DMS79 treated with DMSO at 0.1 percent for 48 hours (cell line): Measurements from ENCODE around the gene TMEM44.
A peak's percentile ranks its signal among the peaks of the same experiment; 100 is the strongest.
"Not testable (repeated sequence)": the region's sequence is repeated elsewhere in the genome, so short reads cannot be mapped to it uniquely, and the experiment has no call there.

ENCODE experiments used
- DNase-seq: peaks from one replicate; lab custom pipeline; 2025; lab: John Stamatoyannopoulos, UW

TMEM44 gene

GRCh38 chr3:194610689-194611088 is 22.5 kb downstream of the TMEM44 start:
- no peak for DNase-seq

DNA sequence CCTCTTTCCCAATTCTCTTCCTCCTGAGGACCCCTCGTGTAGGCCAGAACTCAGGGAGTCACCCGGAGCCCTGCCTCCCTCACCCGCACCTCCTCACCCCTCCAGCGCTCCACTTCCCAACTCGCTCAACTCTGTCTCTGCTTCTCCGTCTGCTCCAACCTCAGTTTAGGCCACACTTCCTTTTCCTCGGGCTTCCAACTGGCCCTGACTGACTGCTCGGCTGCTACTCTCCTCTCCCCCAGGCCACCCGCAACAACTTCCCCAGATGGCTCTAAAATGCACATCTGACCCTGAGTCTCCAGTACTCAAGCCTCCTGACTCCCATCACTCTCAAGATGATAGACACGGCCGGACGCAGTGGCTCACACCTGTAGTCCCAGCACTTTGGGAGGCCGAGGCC is 23.6 kb downstream of the TMEM44 start:
- DNase-seq, result no peak

DNA sequence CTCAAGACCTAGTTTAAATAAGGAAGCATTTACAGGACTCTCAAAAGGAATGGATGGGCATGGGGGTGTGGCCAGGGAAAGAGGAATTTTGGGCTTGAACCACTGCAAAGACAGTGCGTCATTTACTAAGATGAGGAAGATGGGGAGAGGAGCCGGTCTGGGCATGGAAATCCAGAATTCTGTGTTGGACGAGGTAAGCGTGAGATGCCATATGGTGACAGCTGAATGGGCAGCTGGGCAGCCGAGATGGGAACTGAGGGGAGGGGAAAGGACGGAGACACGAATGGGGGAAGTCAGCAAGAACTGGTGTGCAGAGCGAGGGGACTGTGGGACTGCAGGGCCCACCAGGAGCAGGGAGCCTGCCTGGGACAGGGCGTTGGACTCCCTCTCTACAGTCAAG is 24.2 kb downstream of the TMEM44 start:
- DNase-seq, result no peak

DNA sequence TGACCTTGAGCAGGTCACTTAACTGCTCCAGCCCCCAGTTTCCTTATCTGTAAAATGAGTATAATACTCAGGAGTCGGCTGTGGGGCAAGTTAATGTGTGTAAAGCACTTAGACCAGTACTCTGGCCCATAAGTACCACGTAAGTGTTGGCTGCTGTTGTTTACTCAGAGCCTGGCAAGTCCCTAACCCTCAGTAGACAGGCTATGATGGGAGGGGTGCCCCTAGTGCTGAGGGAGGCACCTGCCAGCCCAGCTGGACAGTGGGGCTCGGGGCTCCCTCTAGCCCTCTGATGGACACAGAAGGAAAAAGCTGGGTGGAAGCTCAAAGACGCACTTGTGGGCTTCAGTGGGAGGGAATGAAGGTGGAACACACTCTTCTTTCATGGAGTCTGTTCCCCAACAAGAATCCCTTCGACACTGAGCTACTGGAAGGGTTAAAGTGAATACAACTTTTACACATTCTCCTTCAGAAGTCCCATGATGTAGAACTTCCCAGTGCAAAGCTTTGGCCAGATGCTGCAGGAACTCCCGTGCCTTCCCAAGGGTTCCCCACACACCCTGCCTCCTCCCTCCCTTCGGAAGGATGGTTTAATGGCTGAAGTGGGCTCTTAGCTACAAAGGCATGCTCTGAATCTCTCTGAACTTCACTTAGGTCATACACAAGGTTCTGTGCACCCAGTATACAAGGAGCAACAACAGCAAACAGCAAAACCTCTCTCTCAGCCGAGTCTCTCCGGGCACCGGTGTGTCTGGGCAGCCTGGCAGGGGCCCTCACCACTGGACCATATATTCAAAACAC is 25.4 kb downstream of the TMEM44 start:
- peak; percentile 35 for DNase-seq

DNA sequence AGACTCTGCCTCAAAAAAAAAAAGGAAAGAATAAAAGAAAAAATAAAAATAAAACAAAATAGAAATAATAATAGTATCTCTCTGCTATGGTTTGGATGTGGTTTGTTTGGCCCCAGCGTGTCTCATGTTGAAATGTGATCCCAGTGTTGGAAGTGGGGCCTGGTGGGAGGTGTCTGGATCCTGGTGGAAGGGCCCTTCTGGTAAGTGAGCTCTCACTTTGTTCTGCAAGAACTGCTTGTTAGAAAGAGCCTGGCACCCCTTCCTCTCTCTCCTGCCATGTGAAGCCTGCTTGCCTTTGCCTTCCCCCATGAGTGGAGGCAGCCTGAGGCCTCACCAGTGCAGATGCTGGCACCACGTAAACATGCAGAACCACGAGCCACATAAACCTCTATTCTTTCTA is 26.3 kb downstream of the TMEM44 start:
- DNase-seq, result no peak

DNA sequence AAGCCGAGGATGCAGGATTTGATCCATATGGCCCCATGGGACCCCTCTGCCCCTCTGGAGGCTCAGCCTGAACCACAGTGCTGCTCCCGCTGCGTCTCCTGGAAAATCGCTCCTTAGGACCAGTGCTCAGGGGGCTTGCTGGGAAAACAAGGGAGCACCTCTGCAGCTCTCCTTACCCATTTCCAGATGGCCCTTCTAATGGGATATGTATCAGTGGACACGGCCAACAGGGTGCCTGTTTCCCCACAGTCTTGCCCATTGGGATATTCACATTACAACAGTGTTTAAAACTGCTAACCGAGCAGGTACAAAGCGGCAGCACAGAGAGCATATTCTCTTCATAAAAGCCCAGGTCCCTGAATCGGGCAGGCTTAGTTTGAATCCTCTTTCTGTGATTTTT is 27.1 kb downstream of the TMEM44 start:
- DNase-seq, result no peak

GRCh38 chr3:194605314-194605713 is 27.9 kb downstream of the TMEM44 start:
- not testable (repeated sequence) for DNase-seq

GRCh38 chr3:194604837-194605236 is 28.4 kb downstream of the TMEM44 start:
- no peak for DNase-seq

- no peak for DNase-seq
Observed at GRCh38 chr3:194604126-194604525, 29.1 kb downstream of the TMEM44 start.

DNA sequence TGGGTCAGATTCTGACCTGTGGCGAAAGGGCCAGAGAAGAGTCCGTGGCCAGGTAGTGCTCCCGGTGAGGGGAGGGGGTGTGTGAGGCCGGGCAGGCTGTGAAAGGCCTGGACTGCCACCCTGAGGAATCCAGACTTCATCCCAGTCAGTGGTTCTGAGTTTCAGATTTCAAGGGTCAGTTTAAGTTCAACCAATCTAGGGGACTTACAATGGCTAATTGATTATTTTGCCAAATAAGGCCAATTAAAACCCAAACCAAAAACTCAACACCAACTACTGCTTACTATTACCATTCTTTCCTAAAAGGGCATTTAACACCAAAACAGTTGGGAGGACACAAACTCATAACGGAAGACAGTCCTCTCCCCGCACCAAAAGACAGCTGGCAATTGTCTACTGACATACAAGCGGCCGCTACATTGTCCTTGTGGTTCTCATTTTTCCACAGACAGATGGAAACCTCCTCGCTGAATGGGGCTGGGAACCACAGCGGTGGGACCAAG is 30.5 kb downstream of the TMEM44 start:
- DNase-seq, result no peak

- no peak for DNase-seq
Observed at GRCh38 chr3:194598771-194599557, 34.3 kb downstream of the TMEM44 start.

DNA sequence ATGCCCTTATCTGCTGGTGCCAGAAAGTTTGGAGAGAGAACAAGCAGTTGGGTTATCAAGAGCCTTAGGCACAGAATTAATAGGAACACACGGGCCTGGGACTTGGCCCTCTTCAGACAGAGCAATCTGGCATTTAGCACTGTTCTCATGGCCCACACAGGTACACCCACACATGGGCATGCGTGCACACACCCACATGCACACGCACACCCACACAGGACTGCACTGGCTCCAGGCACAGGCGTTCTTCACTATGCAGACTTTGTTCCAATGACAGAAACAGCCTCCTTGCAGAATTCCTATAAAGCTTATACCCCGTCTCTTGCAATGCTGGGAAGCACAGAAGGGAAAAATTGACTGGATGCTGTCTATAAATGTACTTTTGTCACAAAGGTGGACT is 36.3 kb downstream of the TMEM44 start:
- DNase-seq, result no peak

GRCh38 chr3:194592798-194593752 is 40.1 kb downstream of the TMEM44 start:
- DNase-seq, result peak; percentile 88

DNA sequence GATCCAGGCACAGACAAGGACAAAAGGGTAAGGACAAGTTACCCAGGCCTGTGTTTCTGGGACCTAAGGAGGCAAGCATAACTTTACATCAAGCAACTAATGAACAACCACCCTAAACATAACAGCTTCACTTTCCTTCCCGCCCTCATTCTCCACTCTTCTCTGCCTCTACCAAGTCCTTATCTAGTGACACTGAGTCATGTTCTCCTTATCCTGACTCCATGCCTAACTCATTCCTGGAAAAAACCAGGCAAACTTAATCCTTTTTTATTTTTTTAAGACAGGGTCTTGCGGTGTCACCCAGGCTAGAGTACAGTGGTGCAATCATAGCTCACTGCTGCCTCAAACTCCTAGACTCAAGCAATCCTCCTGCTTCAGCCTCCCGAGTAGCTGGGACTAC is 44.5 kb downstream of the TMEM44 start:
- no peak for DNase-seq

GRCh38 chr3:194588236-194588635 is 45.0 kb downstream of the TMEM44 start:
- DNase-seq, result no peak

GRCh38 chr3:194587438-194587931 is 45.7 kb downstream of the TMEM44 start:
- DNase-seq, result no peak

DNA sequence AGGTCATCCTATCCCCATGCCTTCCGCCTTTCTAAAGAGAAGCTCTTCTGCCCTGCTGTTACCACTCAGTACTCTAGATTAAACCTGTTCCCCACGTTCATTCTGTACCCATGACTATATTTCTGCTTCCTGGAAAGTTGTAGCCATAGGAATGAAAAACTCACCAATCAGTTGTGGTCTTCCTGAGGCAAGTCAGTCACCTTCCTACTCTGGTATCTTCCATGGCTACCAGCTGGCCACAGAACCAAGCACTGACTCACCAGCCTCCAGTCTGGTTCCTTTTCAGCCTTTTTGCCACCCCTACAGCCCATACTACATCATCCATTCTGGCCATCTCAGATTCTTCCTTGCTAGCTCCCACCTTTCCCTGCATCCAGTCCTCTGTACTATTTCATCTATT is 46.4 kb downstream of the TMEM44 start:
- no peak for DNase-seq

GRCh38 chr3:194585880-194586281 is 47.3 kb downstream of the TMEM44 start:
- DNase-seq, result no peak

DNA sequence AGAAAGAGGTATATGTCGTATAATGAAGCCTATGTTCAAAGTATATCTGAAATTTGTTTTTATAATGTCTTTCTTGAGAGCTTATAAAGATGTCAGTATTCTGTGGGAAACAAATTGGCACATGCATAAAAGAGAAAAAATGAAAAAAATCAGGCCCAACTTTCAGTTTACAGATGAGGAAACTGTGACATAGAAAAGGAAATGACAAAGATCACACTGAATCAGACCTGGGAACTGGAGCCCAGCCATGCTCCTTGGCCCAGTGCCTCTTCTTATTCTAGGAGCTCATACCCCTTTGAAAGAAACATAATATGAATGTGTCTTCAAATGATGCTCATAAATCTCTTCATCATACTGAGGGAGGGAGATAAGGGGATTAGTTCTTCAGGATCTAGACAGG is 48.4 kb downstream of the TMEM44 start:
- DNase-seq, result no peak

- no peak for DNase-seq
Observed at GRCh38 chr3:194584320-194584776, 48.9 kb downstream of the TMEM44 start.

DNA sequence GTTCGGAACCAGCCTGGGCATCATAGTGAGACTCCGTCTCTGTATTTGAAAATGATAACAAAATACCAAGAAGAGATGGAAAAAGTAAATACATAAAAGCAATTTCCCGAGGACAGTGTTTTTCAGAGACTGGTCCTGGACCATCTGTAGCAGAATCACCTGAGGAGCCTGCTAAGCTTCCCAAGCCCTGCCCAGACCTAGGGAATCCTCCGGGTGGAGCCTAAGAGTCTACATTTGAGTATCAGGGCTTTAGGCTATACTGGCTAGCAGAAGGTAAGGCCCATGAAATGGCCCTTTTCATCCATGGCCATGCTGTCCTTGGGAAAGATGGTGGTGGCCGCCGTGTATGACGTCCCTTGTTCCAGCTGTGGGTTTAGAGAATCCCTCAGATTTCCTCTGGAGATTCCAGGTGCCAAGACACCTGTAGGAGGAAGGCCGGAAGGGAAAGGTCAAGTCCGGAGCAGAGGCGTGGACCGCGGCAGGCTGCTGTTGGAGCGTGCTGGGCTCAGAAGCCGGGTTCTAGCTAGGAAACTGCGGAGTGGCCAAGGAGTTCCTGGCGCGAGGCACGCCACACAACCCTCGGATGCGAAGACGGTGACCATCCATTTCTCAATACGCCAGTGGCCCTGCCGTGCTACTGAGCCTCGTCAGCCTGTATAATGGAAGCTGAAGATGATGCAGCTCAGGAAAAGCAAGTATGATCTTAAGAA is 50.9 kb downstream of the TMEM44 start:
- no peak for DNase-seq
